IPS-NIHi11 (cell line): ENCODE results near the gene ELMO2.

Source experiments
- DNase-seq: peaks from one replicate; pipeline ENCODE4 v3.0.0; 2012; ENCODE audit warnings: mixed read lengths, low spot score

Gene ELMO2

DNA sequence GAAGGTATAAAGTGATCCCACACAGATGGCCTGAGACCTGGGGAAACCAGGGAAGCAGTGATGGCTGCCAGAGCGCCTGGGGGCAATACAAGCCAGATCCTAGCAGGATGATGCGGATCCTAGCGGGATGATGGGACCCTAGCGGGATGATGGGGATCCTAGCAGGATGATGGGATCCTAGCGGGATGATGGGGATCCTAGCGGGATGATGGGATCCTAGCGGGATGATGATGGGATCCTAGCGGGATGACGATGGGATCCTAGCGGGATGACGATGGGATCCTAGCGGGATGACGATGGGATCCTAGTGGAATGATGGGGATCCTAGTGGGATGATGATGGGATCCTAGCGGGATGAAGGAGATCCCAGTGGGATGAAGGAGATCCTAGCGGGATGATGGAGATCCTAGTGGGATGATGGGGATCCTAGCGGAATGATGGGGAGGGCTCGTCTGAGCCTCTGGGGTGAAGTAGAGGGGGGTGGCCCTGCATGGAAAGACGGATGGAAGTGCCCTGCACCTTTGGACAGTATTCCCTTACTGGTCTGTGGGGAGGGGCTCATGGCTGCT, 54.0 kb downstream of the ELMO2 start:
- DNase-seq = no peak

DNA sequence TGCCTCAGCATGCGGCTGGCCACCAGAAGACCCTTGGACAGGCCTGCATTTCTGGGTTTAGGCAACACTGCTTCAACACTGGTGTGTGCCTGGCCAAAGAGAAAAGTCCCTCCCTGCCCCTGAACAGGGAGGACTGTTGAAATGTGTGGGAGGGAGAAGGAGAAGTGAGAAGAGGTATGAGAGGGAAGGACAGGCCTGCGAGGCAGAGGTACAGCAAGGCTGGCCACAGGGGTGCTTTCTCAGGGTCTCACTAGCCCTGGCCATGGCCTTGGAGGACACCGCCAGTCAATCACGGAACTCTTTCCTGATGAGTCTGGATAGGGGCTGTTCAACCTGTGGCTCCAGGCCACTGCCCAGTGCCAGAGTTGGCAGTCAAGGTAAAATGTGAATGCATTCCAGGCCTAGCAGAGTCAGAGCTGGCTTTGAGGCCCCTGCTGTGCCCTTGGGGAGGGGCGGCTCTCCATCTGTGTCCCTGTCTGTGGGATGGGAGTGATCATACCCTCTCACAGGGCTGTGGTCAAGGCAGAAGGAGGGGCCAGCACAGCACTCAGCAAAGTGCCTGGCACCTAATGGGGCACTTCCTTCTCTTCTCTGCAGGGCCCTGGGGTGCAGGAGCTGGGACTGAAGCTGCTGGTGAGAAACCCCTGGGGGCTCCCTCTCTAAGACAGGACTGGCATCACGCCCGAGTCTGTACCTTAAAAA, 54.9 kb downstream of the ELMO2 start:
- DNase-seq = no peak

DNA sequence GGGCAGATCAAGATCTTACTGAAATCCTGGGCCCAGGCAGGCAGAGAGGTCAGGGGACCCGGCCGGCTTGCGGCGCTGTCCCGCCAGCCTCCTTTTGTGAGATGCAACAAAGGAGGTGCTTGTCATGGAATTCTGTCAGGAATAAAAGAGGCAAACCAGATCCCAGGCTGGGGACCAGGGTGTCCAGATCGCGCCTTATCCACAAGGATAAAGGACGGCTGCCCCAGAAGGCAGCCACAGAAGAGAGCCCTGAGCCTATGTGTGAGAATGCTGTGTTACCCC, 55.5 kb downstream of the ELMO2 start:
- DNase-seq = peak; percentile 53

GRCh38 chr20:46350201-46350985, 56.0 kb downstream of the ELMO2 start:
- peak; percentile 36 for DNase-seq

DNA sequence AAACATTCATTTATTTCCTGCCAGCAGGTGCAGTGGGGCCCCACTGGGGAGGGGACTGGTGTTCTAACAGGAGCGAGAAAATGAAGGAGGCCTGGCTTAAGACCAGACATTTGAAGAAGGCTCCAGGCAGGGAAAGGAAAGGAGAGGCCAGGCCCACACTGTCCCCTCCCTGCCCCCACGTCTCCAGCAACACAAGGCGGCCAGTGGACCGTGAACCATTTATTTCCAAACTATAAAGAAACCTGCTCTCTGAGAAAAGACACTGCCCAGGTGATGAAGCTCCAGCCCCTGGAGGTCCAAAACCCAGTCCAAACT, 56.7 kb downstream of the ELMO2 start:
- no peak for DNase-seq

- DNase-seq = peak; percentile 86
These were observed 57.2 kb downstream of the ELMO2 start for GRCh38 chr20:46349035-46349741.

- DNase-seq = peak; percentile 70
These were observed 58.3 kb downstream of the ELMO2 start for GRCh38 chr20:46347841-46348803.

- no peak for DNase-seq
These were observed 59.6 kb downstream of the ELMO2 start for GRCh38 chr20:46346770-46347169.

GRCh38 chr20:46344488-46345162, 61.8 kb downstream of the ELMO2 start:
- DNase-seq = no peak

- no peak for DNase-seq
These were observed 62.4 kb downstream of the ELMO2 start for GRCh38 chr20:46343975-46344357.

DNA sequence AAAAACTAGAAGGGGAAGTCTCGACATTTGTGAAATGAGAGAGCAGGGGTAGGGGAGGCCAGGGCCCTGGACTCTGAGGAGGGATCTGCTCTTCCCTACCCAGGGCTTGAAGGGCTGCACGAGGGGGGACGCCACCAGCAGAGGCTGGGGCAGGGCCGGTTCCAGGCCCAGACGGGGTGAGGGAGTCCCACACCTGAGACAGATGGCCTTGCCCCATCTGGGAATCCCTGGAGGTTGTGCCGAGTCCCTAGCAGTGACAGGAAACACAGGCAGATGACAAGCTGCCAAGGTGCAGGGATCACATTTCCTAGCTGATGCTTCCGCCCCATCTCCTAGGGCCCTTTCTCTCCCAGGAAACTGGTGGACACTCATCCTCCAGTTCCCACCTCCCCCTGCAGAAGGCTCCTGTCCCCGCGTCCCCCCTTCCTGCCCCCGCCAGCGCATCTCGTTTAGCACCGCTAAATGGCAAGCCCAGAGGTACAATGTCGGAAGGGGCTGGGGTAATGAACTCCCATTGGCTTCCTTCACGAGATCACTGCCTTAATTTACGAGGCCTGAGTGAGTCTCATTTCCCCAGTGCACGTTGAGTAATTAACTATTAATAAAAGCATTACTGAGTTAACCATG, 63.0 kb downstream of the ELMO2 start:
- no peak for DNase-seq

GRCh38 chr20:46342451-46343347, 63.7 kb downstream of the ELMO2 start:
- no peak for DNase-seq

DNA sequence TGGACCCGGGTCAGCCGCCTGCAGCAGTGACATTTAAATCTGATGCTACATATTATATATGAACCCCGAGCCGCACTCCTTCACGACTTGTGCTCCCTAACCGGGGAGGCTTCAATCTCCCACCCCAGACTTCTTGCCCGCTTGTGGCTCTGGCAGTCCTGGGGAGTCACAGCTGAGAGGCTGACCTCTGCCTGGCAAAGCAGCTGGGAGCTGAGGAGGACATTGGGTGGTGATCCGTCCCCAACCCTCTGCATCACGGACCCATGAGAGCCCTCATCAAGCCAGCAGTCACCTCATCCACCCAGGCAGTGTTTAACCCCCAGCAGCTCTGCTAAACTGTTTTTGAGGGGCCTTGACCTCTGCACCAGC, 64.4 kb downstream of the ELMO2 start:
- no peak for DNase-seq

GRCh38 chr20:46341074-46342009, 65.1 kb downstream of the ELMO2 start:
- no peak for DNase-seq

GRCh38 chr20:46339037-46339436, 67.4 kb downstream of the ELMO2 start:
- no peak for DNase-seq

- DNase-seq = no peak
These were observed 69.7 kb downstream of the ELMO2 start for GRCh38 chr20:46336735-46337134.

DNA sequence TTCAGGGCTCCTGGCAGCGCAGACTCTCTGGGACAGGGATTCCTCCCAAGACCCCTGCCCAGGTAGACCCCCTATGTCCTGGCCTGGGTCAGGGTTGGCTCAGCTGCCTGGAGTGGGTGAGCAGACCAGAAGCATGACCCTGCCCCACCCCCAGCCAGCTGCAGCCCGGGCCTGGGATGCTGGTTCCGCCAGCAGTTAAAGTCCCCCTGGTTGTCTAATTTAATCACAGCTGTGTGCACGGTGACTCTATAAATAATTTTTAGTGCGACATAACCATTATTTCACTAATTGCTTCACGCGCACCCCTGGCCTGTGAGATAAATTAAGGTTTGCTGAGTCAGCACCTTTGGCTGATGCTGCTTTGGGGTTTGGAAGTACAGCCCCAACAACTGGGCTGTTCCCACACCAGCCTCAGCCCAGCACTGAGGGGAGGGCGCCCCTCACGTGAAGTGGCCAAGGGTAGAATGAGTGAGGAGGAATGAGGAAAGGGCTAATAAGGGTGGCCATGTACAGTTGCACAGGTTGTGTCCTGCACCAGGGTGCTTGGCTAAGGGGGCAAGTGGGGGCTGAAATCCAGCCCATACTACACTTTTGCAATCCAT, 72.0 kb downstream of the ELMO2 start:
- no peak for DNase-seq
